HepG2 (cell line): ENCODE results near the gene SLC13A5. TPM values are rescaled to one million over a fixed set of nuclear protein-coding genes. Genes with fewer than 3 reads are reported as not detected.

Experiments used
- ARID2 ChIP-seq: sonication (generic); formaldehyde crosslinking; IDR thresholded peaks from 2 replicates; pipeline ENCODE4 v1.8.1; 2022; ENCODE audit warnings: mild to moderate bottlenecking, missing genetic modification reagents, borderline replicate concordance
- ATF7-NPFF ChIP-seq: sonication (generic); formaldehyde crosslinking; IDR thresholded peaks from 2 replicates; pipeline ENCODE4 v1.8.1; 2023; ENCODE audit warnings: mild to moderate bottlenecking, low read depth, missing genetic modification reagents, moderate library complexity
- FOXO1 ChIP-seq: sonication (generic); formaldehyde crosslinking; IDR thresholded peaks from 2 replicates; pipeline ENCODE4 v1.4.0; 2020; ENCODE audit warnings: missing genetic modification reagents
- KLF16 ChIP-seq, 2 experiments: sonication (generic) in 1 of 2; formaldehyde crosslinking in 1 of 2; IDR thresholded peaks; 2 replicates each; pipeline versions ENCODE4 v1.6.1 to v1.8.0; 2016 to 2023; ENCODE audit warnings: missing genetic modification reagents in 2 of 2, missing compliant biosample characterization in 1 of 2
- NFKB2 ChIP-seq: sonication (generic); formaldehyde crosslinking; IDR thresholded peaks from 2 replicates; pipeline ENCODE4 v1.4.0; 2020; ENCODE audit warnings: missing genetic modification reagents, borderline replicate concordance
- PRPF4 ChIP-seq: fragments of 200-400 bp; formaldehyde crosslinking; IDR thresholded peaks from 2 replicates; pipeline ENCODE4 v1.6.1; 2016; ENCODE audit warnings: low read length, low read depth; ENCODE audit not compliant: poor library complexity, severe bottlenecking
- SRSF9 ChIP-seq: fragments of 200-400 bp; formaldehyde crosslinking; IDR thresholded peaks from 2 replicates; pipeline ENCODE4 v1.6.1; 2018; ENCODE audit warnings: borderline replicate concordance, mild to moderate bottlenecking, low read depth, low read length; ENCODE audit not compliant: insufficient read depth, poor library complexity, severe bottlenecking
- ZBTB42 ChIP-seq: sonication (generic); formaldehyde crosslinking; IDR thresholded peaks from 2 replicates; pipeline ENCODE4 v1.5.0; 2020; ENCODE audit warnings: mild to moderate bottlenecking, missing genetic modification reagents
- ZNF30 ChIP-seq: sonication (generic); formaldehyde crosslinking; IDR thresholded peaks from 2 replicates; pipeline ENCODE4 v1.5.0; 2020; ENCODE audit warnings: mild to moderate bottlenecking, missing genetic modification reagents
- ZNF326 ChIP-seq: sonication (generic); formaldehyde crosslinking; IDR thresholded peaks from 2 replicates; pipeline ENCODE4 v1.4.0; 2020; ENCODE audit warnings: missing genetic modification reagents, borderline replicate concordance
- ZNF44 ChIP-seq: sonication (generic); formaldehyde crosslinking; IDR thresholded peaks from 2 replicates; pipeline ENCODE4 v1.5.1; 2020; ENCODE audit warnings: mild to moderate bottlenecking, missing genetic modification reagents
- ZNF558 ChIP-seq: sonication (generic); formaldehyde crosslinking; IDR thresholded peaks from 2 replicates; pipeline ENCODE4 v1.9.0; 2022; ENCODE audit warnings: mild to moderate bottlenecking, missing genetic modification reagents, borderline replicate concordance
- ZNF562 ChIP-seq: sonication (generic); formaldehyde crosslinking; IDR thresholded peaks from 2 replicates; pipeline ENCODE4 v1.8.0; 2022; ENCODE audit warnings: missing genetic modification reagents, borderline replicate concordance
- ZNF598 ChIP-seq: sonication (generic); formaldehyde crosslinking; IDR thresholded peaks from 2 replicates; pipeline ENCODE4 v1.5.1; 2020; ENCODE audit warnings: mild to moderate bottlenecking, missing genetic modification reagents, borderline replicate concordance
- ZNF761 ChIP-seq: sonication (generic); formaldehyde crosslinking; conservative IDR thresholded peaks from 2 replicates; pipeline ENCODE4 v1.4.0; 2020; ENCODE audit warnings: mild to moderate bottlenecking, missing genetic modification reagents
- polyA plus RNA-seq, 8 experiments: library from polyadenylated mRNA; depleted of rRNA in 3 of 8; stranded (reverse) in 7 of 8; unstranded in 1 of 8; fragments of >200 nt; fragmentation: Illumina TruSeq in 4 of 8; extraction: Trizol in 4 of 8; gene quantifications; 2 replicates each; pipeline versions ENCODE4 v1.2.1 to v1.2.3, GENCODE V29; 2011 to 2016; ENCODE audit warnings: low read depth in 4 of 8, missing spikeins in 1 of 8, mixed read lengths in 1 of 8; ENCODE audit not compliant: insufficient read depth in 1 of 8
- total RNA-seq, 5 experiments: library from RNA; depleted of rRNA; stranded (reverse); fragments of >200 nt; fragmentation: Illumina TruSeq; extraction: Trizol; gene quantifications; 2 replicates each; pipeline ENCODE4 v1.2.3, GENCODE V29; 2016; ENCODE audit warnings: low read depth in 1 of 5
- TF ChIP-seq, protein P1 (sequence below): sonication (generic); formaldehyde crosslinking; IDR thresholded peaks from 2 replicates; pipeline ENCODE4 v1.5.1; 2020; ENCODE audit warnings: mild to moderate bottlenecking, missing genetic modification reagents, borderline replicate concordance
- TF ChIP-seq, protein P2 (sequence below): IDR thresholded peaks from 2 replicates; pipeline ENCODE4 v1.6.1; 2016; ENCODE audit warnings: mild to moderate bottlenecking, missing biosample characterization, missing genetic modification reagents
- TF ChIP-seq, protein P3 (sequence below): IDR thresholded peaks from 2 replicates; pipeline ENCODE4 v1.6.1; 2016; ENCODE audit warnings: missing compliant biosample characterization, missing genetic modification reagents, borderline replicate concordance
- TF ChIP-seq, protein P4 (sequence below): sonication (generic); formaldehyde crosslinking; IDR thresholded peaks from 2 replicates; pipeline ENCODE4 v1.4.0; 2020; ENCODE audit warnings: missing genetic modification reagents, borderline replicate concordance

The SLC13A5 gene
- total and polyA plus RNA-seq, 2 of the 13 experiments (the other 11 are each of a cell fraction or from before 2014, with no cell fraction given) = 42.8 to 310 TPM

DNA sequence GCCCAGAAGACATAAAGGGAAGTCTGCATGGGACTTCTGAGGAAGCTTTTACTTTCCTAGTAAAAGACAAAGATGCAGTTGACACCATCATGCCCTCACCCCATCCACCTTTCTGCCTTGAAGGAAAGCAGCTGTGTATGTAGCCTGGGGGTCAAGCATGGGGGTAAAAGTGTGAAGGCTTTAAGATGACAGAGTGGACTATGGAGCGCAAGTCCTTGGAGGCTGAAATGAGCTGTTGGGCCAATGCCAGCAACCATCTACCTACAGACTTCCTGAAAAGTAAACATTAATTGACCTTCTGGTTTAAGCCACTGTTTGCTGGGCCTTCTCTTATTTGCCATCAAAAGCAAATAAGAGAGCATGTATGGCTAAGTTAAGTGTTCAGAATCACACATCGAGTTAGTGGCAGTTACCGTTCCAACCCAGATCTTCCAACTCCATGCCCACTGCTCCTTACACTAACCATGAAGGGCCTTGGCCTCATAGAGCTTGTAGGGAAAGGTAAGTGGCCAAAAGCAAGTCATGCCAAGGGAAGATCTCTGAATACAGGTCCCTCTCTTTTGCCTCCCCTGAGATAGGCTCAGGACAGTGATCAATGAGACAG lies 30.0 kb downstream of the SLC13A5 start (continued):
- TF ChIP-seq, protein P1, sequence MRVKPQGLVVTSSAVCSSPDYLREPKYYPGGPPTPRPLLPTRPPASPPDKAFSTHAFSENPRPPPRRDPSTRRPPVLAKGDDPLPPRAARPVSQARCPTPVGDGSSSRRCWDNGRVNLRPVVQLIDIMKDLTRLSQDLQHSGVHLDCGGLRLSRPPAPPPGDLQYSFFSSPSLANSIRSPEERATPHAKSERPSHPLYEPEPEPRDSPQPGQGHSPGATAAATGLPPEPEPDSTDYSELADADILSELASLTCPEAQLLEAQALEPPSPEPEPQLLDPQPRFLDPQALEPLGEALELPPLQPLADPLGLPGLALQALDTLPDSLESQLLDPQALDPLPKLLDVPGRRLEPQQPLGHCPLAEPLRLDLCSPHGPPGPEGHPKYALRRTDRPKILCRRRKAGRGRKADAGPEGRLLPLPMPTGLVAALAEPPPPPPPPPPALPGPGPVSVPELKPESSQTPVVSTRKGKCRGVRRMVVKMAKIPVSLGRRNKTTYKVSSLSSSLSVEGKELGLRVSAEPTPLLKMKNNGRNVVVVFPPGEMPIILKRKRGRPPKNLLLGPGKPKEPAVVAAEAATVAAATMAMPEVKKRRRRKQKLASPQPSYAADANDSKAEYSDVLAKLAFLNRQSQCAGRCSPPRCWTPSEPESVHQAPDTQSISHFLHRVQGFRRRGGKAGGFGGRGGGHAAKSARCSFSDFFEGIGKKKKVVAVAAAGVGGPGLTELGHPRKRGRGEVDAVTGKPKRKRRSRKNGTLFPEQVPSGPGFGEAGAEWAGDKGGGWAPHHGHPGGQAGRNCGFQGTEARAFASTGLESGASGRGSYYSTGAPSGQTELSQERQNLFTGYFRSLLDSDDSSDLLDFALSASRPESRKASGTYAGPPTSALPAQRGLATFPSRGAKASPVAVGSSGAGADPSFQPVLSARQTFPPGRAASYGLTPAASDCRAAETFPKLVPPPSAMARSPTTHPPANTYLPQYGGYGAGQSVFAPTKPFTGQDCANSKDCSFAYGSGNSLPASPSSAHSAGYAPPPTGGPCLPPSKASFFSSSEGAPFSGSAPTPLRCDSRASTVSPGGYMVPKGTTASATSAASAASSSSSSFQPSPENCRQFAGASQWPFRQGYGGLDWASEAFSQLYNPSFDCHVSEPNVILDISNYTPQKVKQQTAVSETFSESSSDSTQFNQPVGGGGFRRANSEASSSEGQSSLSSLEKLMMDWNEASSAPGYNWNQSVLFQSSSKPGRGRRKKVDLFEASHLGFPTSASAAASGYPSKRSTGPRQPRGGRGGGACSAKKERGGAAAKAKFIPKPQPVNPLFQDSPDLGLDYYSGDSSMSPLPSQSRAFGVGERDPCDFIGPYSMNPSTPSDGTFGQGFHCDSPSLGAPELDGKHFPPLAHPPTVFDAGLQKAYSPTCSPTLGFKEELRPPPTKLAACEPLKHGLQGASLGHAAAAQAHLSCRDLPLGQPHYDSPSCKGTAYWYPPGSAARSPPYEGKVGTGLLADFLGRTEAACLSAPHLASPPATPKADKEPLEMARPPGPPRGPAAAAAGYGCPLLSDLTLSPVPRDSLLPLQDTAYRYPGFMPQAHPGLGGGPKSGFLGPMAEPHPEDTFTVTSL (CRISPR knock-in tag) = 0 out of 2 replicates have a peak, but pooled peaks have one; percentile 65
- TF ChIP-seq ATF7-NPFF (CRISPR knock-in tag) = no peak
- TF ChIP-seq SRSF9 = no peak
- TF ChIP-seq ZBTB42 = no peak
- TF ChIP-seq ZNF761 = no peak
- 0 out of 2 replicates have a peak, but pooled peaks have one; percentile 9 for TF ChIP-seq ARID2 (CRISPR knock-in tag)
- no peak for TF ChIP-seq ZNF562 (CRISPR knock-in tag)
- TF ChIP-seq ZNF326 = no peak
- TF ChIP-seq NFKB2 (CRISPR knock-in tag) = no peak
- TF ChIP-seq FOXO1 (CRISPR knock-in tag) = peak; percentile 26; the same call in 1 of the 2 replicates
- TF ChIP-seq ZNF30 = no peak
- no peak for TF ChIP-seq ZNF44 (CRISPR knock-in tag)
- no peak for TF ChIP-seq ZNF558 (CRISPR knock-in tag)
- TF ChIP-seq, protein P2, sequence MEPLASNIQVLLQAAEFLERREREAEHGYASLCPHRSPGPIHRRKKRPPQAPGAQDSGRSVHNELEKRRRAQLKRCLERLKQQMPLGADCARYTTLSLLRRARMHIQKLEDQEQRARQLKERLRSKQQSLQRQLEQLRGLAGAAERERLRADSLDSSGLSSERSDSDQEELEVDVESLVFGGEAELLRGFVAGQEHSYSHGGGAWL (CRISPR knock-in tag) = no peak
- peak; percentile 21; the same call in 1 of the 2 replicates for TF ChIP-seq ZNF598 (CRISPR knock-in tag)
- peak in 1 of 2 experiments; percentile 53; a peak in 2 of 4 replicates for TF ChIP-seq KLF16 (CRISPR knock-in tag; IDR thresholded peaks at IDR 0.05)
- TF ChIP-seq, protein P3, sequence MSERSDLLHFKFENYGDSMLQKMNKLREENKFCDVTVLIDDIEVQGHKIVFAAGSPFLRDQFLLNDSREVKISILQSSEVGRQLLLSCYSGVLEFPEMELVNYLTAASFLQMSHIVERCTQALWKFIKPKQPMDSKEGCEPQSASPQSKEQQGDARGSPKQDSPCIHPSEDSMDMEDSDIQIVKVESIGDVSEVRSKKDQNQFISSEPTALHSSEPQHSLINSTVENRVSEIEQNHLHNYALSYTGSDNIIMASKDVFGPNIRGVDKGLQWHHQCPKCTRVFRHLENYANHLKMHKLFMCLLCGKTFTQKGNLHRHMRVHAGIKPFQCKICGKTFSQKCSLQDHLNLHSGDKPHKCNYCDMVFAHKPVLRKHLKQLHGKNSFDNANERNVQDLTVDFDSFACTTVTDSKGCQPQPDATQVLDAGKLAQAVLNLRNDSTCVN = no peak
- TF ChIP-seq, protein P4, sequence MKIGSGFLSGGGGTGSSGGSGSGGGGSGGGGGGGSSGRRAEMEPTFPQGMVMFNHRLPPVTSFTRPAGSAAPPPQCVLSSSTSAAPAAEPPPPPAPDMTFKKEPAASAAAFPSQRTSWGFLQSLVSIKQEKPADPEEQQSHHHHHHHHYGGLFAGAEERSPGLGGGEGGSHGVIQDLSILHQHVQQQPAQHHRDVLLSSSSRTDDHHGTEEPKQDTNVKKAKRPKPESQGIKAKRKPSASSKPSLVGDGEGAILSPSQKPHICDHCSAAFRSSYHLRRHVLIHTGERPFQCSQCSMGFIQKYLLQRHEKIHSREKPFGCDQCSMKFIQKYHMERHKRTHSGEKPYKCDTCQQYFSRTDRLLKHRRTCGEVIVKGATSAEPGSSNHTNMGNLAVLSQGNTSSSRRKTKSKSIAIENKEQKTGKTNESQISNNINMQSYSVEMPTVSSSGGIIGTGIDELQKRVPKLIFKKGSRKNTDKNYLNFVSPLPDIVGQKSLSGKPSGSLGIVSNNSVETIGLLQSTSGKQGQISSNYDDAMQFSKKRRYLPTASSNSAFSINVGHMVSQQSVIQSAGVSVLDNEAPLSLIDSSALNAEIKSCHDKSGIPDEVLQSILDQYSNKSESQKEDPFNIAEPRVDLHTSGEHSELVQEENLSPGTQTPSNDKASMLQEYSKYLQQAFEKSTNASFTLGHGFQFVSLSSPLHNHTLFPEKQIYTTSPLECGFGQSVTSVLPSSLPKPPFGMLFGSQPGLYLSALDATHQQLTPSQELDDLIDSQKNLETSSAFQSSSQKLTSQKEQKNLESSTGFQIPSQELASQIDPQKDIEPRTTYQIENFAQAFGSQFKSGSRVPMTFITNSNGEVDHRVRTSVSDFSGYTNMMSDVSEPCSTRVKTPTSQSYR = no peak; the same call in 1 of the 2 replicates
- TF ChIP-seq PRPF4 = no peak
